ENCODE data around the gene AGXT.

Gene AGXT

GRCh38 chr2:240886678-240887609, 18.3 kb downstream of the AGXT start:
- no peak for DNase-seq

GRCh38 chr2:240887631-240888030, 19.0 kb downstream of the AGXT start:
- no peak for DNase-seq

DNA sequence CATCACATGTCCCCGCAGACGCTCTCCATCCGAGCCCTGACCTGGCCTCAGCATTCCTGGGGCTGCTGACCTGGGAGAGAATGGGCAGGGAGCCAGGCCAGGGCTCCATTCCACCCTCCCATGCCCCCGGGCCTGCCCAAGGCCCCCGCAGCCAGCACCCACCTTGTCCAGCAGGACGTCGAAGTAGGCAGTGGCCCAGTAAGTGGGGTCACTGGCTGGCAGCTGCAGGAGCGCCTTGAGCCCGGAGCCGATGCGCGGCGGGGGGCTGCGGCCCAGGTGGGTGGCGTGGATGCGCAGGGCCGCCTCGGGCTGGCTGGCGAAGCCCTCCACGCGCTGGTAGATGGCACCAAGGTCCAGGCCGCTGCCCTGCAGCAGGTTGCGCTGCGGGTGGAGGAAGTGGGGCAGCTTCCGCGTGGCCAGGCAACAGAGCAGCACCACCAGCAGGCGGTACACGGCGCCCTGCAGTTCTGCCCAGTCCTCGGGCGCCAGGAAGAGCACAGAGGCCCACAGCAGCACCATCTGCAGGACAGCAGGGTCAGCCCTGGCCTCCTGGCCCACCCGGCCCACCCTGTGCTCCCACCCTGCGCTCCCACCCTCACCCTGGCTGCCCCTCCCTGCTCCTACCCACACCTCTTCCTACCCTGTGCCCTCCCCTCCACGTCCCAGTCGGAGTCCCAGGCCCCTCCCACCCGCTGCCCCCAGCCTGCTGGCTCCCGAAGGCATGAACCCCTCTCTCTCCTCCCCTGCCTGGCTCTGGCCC, 19.7 kb downstream of the AGXT start:
- DNase-seq = no peak

GRCh38 chr2:240888890-240889573, 20.4 kb downstream of the AGXT start:
- no peak for DNase-seq

- no peak for DNase-seq
Measured at GRCh38 chr2:240889601-240890560, 21.3 kb downstream of the AGXT start.

GRCh38 chr2:240890691-240891090, 22.1 kb downstream of the AGXT start:
- no peak for DNase-seq

GRCh38 chr2:240891492-240892340, 23.1 kb downstream of the AGXT start:
- no peak for DNase-seq

- no peak for DNase-seq
Measured at GRCh38 chr2:240892356-240892755, 23.7 kb downstream of the AGXT start.

- DNase-seq = no peak
Measured at GRCh38 chr2:240892925-240893324, 24.3 kb downstream of the AGXT start.

DNA sequence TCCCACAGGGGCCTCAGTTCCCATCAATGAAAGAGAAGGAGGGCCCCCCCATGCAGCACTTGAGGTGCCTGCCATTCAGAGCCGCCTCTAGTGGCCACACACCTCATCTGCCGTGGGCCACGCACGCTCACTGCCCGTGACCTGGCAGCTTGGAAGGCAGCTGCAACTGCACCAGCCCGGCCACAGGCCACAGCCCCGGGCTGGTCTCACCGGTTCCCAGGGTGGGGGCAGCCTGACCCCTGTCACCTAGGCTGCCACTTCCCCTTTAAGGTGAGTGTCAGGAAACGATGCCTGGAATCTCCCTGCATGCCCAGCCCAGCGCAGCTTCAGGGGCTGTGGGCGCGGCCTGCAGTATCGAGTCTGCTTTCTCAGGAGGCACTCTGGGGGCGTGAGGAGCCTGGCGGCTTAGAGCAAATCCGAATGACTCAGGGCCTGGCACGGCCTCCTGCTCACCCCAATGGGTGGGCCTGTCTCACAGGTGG, 24.8 kb downstream of the AGXT start:
- no peak for DNase-seq

DNA sequence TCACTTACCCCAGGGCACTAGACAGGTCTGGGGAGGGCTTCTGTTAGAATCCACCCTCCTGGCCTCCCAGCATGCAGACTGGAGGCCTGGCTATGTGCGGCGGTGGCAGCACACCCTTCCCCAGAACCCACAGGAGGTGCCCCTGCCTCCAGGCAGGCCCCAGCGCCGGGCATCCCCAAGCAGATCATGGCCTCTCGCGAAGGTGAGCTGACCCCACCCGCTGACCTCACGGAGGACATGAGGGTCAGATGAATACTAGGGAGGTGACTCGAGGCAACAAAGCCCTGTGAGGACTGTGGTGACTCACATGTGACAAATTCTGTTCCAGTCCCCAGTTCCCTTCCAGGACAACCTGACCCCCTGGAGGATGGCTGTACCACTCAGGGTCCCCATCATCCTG, 25.4 kb downstream of the AGXT start:
- DNase-seq = no peak

DNA sequence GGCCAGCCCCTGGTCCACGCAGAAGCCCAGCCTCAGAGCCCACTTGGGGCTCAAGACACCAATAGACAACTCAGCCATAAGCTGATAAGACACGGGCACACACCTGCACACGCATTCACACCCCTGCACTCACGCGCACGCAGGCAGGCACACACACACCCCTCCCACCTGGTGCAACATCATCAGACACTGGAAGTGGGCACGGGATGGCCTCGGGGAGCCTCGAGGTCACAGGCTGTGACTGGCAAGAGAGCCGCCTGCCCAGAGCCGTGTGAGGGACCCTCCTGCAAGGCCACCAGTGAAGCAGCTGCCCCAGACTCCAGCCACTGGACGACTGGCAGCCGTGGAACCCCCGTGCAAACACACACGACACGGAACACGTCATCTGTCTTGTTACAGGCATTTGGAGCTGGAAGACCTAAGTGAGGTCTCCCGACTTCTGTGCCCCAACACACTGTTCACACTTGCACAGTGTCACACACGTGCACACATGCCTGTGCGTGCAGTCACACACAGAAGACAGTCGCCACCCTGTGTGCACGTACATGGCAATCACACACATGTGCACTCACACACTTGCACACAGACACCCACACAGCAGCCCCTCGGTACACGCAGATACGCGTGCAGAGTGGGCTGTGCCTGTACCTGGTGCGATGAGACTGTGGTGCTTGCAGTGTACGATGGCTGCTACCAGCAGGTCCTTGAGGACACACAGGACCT, 26.4 kb downstream of the AGXT start:
- no peak for DNase-seq

GRCh38 chr2:240895656-240896388, 27.2 kb downstream of the AGXT start, which contains the start of gene MAB21L4:
Gene MAB21L4 (minus strand): TSS chr2:240896156. CDS start chr2:240895997, 159 bp downstream.
- DNase-seq = no peak

GRCh38 chr2:240896394-240896793, 27.8 kb downstream of the AGXT start:
- DNase-seq = no peak

- DNase-seq = no peak
Measured at GRCh38 chr2:240896871-240897692, 28.5 kb downstream of the AGXT start.

GRCh38 chr2:240898108-240898730, 29.6 kb downstream of the AGXT start:
- no peak for DNase-seq

GRCh38 chr2:240898731-240899467, 30.3 kb downstream of the AGXT start:
- DNase-seq = no peak

All from suppressor macrophage treated with lipopolysaccharide for 4 hours (primary cell).